ENCODE data around the gene SMTN.
"Not testable (repeated sequence)": the region's sequence is repeated elsewhere in the genome, so short reads cannot be mapped to it uniquely, and the experiment has no call there.

Gene SMTN

DNA sequence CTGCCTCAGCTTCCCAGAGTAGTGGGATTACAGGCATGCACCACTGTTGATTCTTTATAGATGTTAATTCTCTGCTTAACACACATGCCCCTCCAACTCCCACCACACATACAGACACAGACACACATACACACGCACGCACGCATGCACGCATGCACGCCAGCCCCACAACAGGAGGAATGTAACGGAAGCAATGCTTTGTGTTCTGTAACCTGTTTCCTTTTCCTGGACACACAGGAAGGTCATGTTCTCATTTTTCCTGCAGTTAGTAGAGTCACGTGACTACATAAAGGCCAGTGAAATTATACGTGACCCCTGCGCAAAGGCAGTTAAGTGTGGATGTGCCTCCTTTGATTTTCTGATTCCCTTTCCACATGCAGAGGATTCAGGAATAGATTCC is 8.0 kb upstream of the SMTN start:
- not testable (repeated sequence) for DNase-seq (ENCODE audit: low read depth)

DNA sequence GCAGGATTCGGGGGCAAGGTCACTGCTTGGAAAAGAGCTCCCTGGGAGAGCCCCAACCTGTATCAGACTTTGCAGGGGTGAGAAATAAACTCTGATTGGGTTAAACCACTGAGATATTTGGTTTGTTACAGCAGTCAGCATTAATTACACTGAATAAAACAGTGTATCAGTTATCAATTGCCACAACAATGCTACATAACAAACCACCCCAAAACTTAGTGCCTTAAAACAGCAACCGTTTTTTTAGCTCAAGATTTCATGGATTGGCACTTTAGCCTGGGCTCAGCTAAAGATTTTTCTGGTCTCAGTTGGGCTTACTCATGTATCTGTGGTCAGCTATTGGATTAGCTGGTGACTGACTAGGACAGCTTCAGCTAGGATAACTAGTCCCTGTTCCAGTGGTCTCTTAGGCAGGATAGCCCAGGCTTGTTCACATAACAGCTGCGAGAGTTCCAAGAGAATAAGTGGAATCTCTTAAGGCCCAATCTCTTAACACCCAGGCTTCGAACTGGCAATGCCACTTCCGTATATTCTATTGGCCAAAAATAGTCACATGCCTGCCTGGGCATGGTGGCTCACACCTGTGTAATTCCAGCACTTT is 7.5 kb upstream of the SMTN start:
- DNase-seq (ENCODE audit: low read depth), result not testable (repeated sequence)

DNA sequence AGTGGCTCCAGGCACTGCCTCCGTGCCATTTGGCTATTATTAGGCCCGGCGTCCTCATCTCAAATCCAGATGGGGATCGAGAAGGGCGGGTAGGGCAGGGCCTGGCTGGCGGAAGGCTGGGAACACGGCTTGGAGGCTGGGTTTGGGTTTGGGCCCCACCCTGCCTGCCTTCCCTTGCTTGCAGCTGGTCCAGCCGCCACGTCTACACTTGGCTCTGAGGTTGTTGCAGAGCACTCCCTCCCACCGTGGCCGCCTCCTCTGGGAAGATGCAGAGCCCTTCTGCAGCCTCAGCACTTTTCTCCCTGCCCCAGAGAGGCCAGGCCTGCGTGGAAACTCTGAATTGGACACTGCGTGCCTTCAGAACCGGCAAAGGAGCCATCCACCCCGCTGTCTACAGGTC is 5.2 kb upstream of the SMTN start:
- DNase-seq (ENCODE audit: low read depth), result no peak

DNA sequence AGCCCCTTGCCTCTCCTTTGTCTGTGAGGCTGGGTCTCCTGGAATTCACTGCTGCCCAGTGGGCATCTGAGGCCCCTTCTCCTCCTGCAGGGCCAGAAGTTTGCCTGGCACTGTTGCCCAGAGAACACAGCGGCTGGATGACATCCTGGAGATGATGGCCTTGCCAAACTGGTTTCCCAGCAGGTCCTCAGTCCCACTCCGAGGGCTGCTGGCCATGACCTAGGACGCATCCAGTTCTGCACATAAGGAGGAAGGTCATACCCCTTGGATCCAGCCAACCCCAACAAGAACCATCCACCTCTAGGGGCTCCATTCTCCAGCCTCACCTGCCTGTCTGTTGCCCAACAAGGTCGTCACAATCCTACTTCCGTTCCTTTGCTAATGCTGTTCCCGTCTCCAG is 3.4 kb upstream of the SMTN start:
- DNase-seq (ENCODE audit: low read depth), result no peak

DNA sequence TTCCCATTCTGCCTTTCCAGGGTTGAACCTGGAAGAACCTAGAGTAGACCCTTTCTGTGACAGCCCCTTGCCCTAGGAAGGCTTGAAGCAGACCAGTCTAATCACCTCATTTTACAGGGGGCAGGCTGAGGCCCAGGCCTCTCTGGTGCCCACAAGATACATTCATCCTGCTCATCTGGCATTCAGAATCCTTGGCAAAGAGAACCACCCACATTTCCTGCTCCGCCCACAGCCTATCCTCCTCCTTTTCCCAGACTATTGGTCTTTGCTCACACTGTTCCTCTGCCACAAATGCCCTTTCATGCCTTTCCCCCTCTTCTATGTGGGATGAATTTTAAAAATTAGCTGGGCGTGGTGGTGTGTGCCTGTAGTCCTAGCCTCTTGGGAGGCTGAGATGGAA is 2.7 kb upstream of the SMTN start:
- DNase-seq (ENCODE audit: low read depth), result not testable (repeated sequence)

DNA sequence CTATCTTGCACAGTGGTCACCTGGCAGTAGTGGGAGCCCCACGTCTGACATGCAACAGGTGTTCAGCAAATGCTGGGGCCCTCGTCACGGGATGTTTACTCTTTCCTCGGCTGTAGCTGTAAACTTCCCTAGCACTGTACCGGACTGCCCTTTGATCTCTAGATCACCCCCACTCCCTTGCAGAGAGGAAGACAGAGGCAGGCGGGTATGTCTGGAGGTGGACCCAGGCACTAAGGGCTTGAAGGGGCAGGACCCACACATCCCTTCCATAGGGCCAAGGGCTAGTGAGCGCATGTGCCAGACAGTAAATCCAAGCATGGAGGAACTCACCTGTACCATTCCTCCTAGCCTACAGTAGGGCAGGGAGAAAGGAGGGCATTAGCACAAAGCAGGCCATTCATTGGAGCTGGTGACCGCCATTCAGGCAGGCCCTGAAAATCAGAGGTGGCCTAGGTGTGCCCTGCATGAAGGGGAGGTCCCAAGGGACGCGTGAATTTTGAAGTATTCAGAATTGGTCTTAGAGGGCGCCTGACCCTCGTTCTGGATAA is 1.9 kb upstream of the SMTN start:
- DNase-seq (ENCODE audit: low read depth), result no peak

DNA sequence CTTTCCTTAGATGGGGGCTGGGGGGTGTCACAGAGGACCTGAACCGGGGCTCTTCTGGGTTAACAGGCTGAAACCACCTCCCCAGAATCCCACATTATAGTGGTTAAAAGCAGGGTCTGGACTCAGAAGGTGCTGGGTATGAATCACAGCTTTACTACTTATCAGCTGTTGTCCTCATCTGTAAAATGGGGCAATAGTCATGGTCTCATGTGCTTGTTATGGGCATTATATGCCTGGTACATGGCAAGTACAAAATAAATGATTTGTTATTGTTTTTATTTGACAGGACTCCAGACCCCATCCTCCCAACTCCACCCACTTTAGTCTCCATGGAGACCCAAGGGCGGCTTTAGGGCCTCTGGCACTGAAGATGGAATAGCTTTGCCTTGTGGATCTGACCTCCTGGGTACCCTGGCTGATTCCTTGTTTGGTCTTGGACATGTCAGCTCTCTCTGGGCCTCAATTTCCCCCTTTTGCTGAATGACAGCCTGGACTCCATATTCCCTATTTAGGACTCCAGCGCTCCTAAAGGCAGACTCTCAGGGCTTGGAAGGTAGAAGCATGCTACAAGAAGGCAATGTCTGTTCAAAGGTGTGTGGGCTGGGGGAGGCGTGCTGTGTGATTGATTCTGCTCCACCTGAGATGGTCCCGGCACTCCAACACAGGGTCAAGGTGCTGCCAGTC is 812 bp upstream of the SMTN start:
- no peak for DNase-seq (ENCODE audit: low read depth)

DNA sequence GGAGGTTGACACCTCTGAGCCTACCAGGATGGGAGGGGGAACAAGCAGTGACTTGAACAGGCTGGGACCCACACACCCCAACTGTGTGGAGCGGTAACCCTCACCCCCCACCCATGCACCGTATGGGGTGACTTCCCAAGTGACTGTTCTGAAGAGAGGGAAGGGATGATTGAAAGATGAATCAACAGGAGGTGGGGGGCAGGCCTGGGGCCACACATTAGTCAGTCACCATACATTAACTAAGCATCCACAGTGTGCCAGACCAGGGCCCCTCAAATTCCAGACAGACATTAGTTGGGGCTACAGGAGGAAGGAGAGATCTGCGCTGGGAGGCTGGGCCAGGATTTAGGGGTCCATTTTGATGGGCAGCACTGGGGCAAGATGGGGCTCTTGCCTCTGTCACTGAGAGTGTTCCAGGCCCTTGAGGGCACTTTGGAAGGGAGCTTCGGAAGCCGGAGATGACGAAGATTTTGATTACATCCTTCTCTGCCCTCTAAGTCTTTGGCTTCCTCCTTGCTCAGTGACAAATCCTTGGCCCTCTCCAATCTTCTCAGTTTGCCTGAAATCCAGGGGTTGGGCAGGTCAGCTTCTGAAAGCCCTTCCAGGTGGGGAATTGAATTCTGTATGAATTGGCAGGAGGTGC is 966 bp downstream of the SMTN start:
- no peak for DNase-seq (ENCODE audit: low read depth)

DNA sequence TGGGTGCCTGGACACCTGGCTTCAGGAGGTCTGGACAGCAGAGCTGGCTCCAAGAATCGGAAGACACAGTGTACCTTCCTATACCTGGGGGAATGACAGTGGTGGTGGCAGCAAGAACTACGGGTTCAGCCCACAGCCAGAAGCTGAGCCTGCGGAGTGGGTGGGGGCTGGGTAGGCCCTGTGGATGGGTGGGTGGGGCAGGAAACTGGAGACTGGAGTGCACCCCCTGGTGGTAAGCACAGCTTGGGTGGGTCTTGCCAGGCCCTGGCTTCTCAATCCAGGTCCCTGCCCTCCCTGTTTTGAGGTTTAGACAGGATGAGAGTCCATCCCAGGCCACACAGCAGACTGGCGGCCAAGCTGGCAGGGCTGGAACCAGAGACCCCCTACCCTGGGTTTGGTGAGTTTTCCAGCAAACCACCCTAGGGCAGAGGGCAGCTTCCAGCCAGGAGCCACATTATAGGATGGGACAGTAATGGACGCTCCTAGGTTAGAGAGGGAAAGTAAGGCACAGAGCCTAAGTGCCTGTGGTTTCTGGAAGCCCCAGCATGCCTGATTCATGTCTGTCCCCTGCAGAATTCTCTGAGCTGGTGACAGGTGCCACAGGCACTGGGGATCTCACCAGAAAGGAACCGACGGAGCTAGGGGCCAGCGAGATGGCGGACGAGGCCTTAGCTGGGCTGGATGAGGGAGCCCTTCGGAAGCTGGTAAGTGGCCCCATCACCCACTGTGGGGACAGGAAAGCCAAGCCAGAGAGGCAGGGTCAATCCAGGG is 1.7 kb downstream of the SMTN start:
- no peak for DNase-seq (ENCODE audit: low read depth)

DNA sequence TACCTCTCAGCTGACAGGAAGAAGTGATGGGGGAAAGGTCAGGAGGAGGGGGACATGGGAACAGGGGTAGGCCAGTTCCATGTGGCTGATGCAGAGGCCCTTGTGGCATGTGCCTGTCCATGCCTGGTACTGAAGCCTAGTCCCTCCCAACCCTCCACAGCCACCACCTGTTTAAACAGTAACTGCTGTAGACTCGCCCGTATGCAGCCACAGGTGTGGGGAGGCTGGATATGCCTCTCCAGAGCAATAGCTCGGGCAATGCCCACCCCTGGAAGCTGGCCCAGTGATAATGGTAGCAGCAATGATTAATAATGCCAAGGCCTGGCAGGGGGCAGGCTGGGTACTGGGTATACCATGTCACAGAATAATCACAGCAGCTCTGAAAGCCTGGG is 2.3 kb downstream of the SMTN start:
- no peak for DNase-seq (ENCODE audit: low read depth)

DNA sequence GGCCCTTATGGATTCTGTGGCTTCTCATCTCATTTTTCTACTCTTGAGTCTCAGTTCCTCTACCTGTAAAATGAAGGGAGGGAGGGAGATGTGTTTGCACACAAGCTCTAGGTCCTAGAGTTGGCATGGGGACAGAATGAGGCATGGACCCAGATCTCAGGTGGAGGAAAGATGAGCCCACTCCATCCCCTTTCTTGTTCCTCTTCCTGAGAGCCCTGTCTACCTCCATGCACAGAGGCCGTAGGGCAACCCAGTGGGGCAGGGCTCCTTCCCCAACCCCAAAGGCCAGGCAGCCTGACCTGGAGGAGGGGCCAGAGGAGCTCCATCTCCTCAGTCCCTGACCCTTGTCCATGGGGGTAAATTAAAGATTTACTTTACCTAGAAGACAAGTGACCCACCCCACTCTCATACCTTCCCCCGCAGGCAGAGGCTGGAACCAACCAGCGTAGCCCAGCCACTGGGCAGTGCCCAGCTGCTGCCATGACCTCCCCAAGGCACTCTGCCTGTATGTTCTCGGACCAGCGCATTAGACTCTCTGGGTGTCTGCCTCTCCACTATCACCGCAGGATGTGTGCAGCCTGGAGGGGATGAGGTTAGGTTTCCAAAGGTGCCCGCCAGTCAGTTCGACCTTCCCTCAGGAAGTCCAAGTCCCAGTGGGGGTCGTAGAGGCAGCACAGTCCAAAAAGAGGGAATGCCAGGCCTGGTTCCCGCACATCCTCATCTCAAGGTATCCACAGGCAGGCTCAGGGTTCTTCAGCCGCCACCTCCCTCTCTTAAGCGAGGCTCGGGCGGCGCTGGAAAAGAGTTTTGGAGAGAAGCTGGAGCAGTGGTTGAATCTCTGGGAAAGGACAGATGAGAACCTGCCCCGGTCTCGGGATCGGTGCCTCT is 3.0 kb downstream of the SMTN start:
- no peak for DNase-seq (ENCODE audit: low read depth)

DNA sequence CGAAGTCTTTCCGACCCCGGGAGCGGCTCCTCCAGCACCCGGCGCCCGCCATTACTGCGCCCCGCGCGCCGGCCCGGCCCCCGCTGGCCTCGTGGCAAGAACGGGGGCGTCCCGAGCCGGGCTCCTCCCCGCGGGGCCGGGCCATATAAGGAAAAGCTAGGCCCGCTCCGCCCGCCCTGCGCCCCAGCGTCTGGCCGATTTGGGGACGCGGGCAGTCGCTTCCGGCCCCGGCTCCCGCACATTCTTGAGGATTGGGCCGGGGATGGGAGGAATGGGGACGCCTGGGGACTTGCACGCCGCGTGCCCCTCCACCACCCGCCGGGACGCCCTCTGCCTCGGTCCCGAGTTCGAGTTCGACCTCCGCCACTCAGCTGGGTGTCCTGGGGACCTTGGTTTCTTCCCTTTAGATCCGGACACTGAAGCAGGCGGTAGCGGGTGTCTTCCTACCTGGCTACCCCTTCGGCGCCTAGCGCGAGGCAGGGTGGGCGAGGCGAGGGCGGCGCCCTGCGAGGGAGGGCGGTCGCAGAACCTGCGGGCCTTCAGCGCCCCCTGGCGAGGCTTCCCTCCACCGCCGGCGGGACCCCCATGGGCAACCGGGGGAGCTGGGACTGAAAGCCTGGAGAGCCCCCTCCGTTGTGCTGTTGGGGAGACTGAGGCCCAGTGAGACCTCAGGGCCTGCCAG is 3.8 kb downstream of the SMTN start:
- peak; percentile 77 for DNase-seq (ENCODE audit: low read depth)

DNA sequence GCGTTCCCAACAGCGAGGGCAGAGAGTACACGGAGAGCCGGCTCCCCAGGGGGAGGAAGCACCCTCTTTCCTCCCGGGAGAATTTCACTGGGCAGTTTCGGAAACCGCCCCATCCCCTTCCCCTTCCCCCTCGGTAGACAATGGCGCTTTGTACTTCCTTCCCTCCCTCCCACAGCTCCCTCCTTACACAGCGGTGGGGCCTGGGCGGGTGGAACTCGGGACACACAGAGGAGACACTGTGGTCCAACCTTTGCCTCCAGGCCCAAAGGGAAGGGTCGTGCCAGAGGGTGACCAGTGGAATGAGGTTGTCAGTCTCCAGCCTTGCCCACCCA is 4.3 kb downstream of the SMTN start:
- no peak for DNase-seq (ENCODE audit: low read depth)

DNA sequence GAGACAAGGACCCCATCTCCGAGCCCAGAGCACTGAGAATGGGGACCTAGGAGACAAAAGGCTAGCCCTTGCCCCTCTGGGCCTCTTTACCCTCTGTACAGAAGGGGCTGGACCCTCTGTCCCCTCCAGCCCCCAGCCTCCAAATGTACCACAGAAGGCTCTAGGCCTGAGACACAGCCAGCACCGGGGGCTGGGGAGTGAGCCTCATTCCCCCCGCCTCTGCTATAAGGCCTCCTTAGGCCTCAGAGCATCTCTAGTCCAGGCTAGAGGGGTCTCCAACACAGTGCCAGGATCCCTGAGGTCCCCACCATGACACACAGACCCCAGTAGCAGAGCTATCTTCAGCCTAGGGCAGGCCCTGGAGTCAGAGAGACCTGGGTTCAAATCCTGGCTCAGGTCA is 4.8 kb downstream of the SMTN start:
- DNase-seq (ENCODE audit: low read depth), result no peak

DNA sequence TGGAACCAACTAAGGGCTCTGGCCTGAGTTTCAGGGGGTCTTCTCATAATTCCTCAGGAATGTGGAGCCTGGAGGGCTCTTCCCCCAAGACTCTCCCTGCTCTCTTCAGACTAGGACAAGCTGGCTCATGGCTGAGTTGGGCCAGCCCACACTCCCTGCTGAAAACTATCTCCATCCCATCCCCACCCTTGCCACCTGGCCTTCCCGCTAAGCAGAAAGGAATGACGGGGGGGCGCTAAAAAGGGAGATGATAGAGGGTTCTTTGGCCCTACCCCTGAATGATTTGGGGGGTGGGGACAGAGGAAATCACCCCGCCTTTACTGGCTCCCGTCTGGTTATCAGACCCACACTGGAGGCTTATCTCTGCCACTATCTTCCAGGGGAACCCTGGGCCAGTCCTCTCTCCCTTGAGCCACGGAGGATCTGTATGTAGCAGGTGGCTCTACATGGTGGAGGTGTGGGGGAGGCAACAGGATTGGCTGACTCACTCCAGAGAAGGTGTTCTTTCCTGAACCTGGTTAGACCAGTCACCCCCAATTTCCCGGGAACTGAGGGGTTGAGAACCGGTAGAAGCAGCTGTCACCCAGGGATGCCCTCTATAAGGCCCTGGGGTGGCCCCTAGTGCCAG is 5.7 kb downstream of the SMTN start:
- DNase-seq (ENCODE audit: low read depth), result no peak

DNA sequence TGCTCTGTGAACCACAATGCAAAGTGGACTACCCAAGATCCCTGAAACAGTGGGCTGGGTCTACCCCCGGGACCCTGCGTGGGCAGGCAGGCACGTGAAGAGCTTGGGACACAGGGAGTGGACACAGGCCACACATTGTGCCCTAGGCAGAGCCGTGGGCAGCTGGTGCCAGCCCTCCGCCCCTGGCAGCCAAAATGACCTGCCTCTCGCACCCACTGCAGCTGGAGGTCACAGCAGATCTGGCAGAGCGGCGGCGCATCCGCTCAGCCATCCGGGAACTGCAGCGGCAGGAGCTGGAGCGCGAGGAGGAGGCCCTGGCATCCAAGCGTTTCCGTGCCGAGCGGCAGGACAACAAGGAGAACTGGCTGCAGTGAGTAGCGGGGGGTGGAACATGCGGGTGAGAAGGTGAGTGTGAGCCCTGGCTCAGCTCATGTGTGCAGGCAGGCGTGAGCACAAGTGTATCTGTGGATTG is 6.7 kb downstream of the SMTN start:
- DNase-seq (ENCODE audit: low read depth), result no peak

DNA sequence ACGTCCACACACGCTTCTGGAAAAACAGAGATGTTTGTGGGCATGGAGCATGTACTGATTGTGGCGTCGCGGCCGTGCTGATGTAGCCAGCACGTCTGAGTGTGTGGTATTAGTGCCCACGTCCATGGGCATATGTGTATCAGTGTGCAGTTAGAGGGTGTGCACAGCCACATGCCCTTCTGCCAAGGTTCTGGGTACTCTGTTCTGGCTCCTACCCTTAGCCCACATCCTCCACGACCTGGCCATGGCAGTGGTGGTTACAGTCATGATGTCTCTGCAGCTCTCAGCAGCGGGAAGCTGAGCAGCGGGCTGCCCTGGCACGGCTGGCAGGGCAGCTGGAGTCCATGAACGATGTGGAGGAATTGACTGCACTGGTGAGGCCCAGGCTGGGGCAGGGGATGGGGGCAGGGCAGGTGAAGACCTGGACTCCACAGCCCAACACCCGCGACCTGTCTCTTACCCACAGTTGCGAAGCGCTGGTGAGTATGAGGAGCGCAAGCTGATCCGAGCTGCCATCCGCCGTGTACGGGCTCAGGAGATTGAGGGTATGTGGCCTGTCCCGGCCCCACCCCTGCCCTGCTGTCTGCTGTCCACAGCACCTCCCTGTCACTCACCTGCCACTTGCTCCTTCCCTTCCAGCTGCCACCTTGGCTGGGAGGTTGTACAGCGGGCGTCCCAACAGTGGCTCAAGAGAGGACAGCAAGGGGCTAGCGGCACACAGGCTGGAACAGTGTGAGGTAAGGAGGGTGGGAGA is 7.3 kb downstream of the SMTN start:
- DNase-seq (ENCODE audit: low read depth), result no peak

DNA sequence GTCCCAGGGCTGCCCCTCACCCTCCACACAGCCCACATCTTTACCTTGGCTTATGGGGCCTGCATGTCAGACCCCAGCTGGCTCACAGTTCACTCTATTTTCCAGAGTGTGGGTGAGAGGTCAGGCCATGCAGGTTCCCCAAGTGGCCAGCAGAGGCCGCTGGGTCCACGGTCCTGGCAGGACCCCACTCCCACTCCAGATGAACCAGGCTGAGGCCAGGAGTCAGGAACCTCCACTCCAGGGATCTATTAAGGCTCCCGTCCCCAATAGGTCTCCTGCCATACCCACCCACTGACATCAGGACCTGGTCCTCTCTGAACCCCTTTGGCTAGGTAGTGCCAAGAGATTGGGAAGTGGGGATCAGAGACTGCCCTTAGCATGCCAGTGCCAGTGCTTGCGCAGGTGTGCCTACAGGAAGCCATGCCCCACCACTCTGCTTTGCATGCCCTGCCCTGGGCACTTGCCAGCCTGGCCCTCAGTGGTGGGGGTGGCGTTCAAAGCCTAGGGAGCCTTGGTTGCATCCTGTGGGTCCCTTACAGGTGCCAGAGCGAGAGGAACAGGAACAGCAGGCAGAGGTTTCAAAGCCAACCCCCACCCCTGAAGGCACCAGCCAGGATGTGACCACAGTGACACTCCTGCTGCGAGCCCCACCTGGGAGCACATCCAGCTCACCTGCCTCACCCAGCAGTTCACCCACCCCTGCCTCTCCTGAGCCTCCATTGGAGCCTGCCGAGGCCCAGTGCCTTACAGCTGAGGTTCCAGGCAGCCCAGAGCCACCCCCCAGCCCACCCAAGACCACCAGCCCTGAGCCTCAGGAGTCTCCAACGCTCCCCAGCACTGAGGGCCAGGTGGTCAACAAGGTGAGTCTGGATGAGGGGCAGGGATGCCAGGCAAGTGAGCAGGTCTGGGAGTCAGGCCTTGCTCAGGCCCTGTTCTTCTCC is 8.3 kb downstream of the SMTN start:
- DNase-seq (ENCODE audit: low read depth), result no peak

Measured in activated gamma-delta T cell treated with anti-CD3 and anti-CD28 coated beads, Interleukin-2, amount 50 U/mL, for 16 hours (primary cell).